Choroid plexus epithelial cell (primary cell): Measurements from ENCODE around the gene AFF2.

Source experiments
- DNase-seq: peaks from one replicate; pipeline ENCODE4 v3.0.0-alpha.2; 2010; ENCODE audit warnings: low read depth
- H3K4me3 ChIP-seq: 2 replicates; pipeline ENCODE4 v1.5.1; 2011; ENCODE audit warnings: low read depth, mild to moderate bottlenecking, control low read depth, low read length, moderate library complexity
- TF ChIP-seq, protein P1 (sequence below): conservative IDR thresholded peaks from 2 replicates; pipeline ENCODE4 v1.5.1; 2011; ENCODE audit warnings: low read depth, mild to moderate bottlenecking, control low read depth, inconsistent platforms, low read length, moderate library complexity

The AFF2 gene

DNA sequence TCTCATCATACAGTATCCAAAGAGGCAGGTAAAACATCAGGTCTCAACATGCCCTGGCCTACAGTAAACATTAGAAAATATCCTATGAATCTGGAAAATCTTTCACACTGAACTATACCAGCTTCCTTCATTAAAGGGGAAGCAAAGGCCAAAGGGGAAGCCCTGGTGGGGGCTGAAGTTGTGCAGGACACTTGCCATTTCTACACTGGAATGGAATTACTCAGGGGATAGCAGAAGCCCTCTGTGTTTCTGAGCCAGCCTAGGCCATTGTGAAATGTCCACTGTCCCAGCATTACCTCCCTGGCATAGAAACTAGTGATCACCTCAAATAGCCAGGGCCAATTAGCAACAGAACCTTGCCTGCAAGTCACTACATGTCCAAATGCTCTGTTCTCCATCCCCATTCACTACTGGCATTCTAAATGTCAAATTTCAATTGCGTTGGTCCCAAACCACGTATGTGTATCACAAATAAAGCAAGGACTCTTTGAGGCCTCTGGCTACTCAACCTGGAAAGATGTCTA lies 429.9 kb downstream of the AFF2 start:
- no peak for DNase-seq
- H3K4me3 ChIP-seq, result no peak overlapping the region
- TF ChIP-seq, protein P1, sequence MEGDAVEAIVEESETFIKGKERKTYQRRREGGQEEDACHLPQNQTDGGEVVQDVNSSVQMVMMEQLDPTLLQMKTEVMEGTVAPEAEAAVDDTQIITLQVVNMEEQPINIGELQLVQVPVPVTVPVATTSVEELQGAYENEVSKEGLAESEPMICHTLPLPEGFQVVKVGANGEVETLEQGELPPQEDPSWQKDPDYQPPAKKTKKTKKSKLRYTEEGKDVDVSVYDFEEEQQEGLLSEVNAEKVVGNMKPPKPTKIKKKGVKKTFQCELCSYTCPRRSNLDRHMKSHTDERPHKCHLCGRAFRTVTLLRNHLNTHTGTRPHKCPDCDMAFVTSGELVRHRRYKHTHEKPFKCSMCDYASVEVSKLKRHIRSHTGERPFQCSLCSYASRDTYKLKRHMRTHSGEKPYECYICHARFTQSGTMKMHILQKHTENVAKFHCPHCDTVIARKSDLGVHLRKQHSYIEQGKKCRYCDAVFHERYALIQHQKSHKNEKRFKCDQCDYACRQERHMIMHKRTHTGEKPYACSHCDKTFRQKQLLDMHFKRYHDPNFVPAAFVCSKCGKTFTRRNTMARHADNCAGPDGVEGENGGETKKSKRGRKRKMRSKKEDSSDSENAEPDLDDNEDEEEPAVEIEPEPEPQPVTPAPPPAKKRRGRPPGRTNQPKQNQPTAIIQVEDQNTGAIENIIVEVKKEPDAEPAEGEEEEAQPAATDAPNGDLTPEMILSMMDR, result no peak

DNA sequence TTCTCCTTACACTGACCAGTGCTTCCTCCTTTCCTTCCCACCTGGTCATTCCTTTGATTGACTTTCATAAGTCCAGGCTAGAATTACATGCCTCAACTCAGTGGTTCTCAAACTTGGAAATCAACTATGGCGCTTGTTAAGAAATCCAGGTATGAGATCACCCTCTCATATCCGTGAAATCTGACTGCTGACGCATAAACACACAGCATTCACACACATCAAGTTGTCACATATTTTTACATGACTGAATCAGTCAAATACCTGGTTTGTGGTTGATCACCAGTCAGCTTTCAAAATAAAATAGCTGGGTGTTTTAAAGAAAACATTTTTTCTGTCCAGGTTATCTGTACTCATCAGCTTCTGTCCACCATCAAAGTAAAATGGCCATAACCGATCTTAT lies 433.5 kb downstream of the AFF2 start:
- H3K4me3 ChIP-seq, result no peak overlapping the region
- DNase-seq, result no peak
- TF ChIP-seq, protein P1, result no peak

DNA sequence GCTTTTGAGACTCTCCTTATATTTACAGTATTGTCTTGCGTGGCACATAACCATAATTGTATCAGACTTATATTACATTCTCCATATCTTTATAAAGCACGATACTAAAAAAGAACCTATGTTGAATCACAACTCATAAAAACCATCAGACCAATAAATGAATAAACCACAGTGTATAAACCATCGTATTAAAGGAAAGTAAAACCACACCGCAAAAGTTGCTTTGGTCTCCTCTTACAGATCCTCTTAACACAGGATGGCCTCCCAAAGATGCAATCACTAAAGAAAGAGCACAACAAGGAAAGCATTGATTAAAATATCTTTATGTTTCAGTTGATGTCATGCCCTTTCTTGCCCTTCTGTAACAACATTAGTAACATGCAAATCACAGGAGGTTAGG lies 437.9 kb downstream of the AFF2 start:
- DNase-seq, result no peak
- TF ChIP-seq, protein P1, result no peak
- H3K4me3 ChIP-seq, result no peak overlapping the region

DNA sequence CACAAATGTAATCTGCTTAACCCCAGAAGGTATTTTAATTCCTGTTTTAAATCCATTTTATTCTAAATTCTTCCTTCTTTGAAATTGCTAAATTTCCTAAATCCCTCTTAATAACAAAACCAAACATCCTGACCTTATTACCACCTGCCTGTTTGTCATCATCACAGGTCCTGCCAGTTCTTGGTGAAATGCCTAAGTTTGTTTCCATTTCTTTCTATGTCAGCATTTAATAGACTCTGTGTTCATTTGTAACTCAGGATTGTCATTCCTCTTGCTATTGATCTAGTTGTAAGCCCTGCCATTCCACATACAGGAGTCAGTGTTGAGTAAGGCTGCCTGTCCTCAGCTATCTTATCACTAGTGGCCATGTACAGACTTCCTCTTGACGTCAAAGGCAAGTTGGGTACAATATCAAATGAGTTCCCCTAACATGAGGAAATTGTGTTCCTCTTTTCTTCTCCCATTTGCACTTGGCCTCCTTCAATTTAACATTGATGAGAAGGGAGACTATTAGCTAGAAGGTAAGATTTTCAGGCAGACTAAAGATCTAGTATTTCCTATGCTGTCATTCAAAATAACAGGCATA lies 440.1 kb downstream of the AFF2 start:
- TF ChIP-seq, protein P1, result peak; percentile 2
- H3K4me3 ChIP-seq, result no peak overlapping the region
- peak; percentile 26 for DNase-seq

DNA sequence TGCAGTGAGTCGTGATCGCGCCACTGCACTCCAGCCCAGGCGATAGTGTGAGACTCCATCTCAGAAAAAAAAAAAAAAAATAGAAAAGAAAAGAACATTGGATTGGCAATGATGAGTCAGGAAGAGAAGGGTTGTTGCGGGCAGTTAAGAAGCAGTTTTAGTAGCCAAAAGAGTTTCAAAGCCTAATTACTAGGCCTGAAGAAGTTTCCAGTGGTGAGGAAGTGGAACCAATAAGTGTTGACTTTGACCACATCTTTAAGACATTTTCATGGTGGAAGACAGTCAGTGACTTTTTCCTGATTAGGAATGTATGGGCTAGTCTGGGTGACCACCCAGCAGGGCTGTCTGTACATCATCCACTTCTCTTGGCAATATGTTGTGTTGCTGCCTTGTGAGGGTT lies 442.3 kb downstream of the AFF2 start:
- H3K4me3 ChIP-seq, result no peak overlapping the region
- TF ChIP-seq, protein P1, result no peak
- no peak for DNase-seq

DNA sequence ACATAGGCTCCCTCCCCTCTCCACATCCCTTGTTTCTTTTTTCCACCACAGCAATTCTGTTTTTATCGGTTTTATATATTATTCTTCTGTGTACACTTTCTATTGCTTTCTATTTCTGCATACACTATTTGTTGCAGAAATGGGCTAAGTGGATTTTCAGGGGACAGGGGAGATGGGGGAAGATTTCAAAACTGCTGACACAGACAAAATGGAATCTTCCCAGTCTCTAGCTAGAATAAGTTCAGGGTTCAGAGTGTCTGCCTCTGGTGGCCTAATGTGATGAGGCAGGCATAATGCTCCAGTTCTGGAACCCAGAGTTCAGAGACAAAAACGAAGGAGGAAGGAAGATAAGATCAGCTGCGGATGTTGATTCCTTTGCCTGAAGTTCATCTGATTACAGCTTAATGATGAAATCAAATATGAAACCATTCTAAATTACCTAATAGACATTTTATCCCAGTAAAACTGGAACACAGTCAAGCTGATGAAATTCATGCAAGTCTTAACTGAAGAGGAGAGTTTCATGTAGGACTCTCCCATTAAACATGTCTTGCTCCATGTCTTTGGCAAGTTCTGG lies 447.1 kb downstream of the AFF2 start:
- peak; percentile 12 for DNase-seq
- H3K4me3 ChIP-seq, result no peak overlapping the region
- TF ChIP-seq, protein P1, result peak; percentile 10

DNA sequence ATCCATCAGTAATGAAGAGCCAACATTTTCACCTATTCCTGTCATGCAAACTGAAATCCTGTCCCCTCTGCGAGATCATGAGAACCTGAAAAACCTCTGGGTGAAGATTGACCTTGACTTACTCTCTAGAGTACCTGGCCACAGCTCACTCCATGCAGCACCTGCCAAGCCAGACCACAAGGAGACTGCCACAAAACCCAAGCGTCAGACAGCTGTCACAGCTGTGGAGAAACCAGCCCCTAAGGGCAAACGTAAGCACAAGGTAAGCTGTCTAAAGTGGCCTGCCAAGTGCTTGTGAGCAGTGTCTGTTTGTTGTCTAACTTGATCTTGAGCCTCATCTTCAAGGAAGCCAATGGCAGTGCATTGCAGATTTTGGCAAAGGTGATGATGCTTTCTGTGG lies 455.9 kb downstream of the AFF2 start:
- TF ChIP-seq, protein P1, result no peak
- no peak overlapping the region for H3K4me3 ChIP-seq
- no peak for DNase-seq
